ENCODE results near the gene UBR7.

DNA sequence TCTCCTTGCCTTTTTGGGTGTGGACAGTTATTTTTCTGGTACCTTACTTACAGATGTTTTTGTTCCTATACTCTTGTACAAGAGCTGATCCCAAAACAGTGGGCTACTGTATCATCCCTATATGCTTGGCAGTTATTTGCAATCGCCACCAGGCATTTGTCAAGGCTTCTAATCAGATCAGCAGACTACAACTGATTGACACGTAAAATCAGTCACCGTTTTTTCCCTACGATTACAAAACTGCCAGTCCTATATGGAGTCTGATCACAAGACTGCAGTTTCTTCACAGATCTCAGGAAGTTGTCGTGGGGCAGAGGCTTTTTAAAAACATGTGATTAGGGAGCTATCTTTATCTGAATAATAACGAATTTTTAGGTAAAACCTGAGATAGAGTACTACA, 20.6 kb upstream of the UBR7 start:
- TF ChIP-seq PREB (CRISPR knock-in tag; IDR thresholded peaks at IDR 0.05; ENCODE audit: borderline replicate concordance) (no peak), CTCF (IDR thresholded peaks at IDR 0.05) (no peak), MXD4 (CRISPR knock-in tag; IDR thresholded peaks at IDR 0.05; ENCODE audit: borderline replicate concordance) (no peak), JUN (CRISPR knock-in tag; IDR thresholded peaks at IDR 0.05) (no peak), ELF4 (CRISPR knock-in tag; IDR thresholded peaks at IDR 0.05; ENCODE audit: low read depth) (no peak), ZNF232 (CRISPR knock-in tag; IDR thresholded peaks at IDR 0.05) (no peak), FOXJ3 (CRISPR knock-in tag; IDR thresholded peaks at IDR 0.05; ENCODE audit: borderline replicate concordance) (no peak), AFF4 (CRISPR knock-in tag; IDR thresholded peaks at IDR 0.05; ENCODE audit: borderline replicate concordance) (no peak), ATF2 (CRISPR knock-in tag; IDR thresholded peaks at IDR 0.05; ENCODE audit: borderline replicate concordance, low read depth) (no peak)
- TF ChIP-seq, protein P1, sequence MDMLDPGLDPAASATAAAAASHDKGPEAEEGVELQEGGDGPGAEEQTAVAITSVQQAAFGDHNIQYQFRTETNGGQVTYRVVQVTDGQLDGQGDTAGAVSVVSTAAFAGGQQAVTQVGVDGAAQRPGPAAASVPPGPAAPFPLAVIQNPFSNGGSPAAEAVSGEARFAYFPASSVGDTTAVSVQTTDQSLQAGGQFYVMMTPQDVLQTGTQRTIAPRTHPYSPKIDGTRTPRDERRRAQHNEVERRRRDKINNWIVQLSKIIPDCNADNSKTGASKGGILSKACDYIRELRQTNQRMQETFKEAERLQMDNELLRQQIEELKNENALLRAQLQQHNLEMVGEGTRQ (CRISPR knock-in tag; IDR thresholded peaks at IDR 0.05): no peak
